GM19043 (cell line): ENCODE measurements around the gene MYLK.
A peak's percentile ranks its signal among the peaks of the same experiment; 100 is the strongest.
"Not testable (repeated sequence)": the region's sequence is repeated elsewhere in the genome, so short reads cannot be mapped to it uniquely, and the experiment has no call there.

Source experiments
- ATAC-seq: cut with Tn5 transposase; IDR thresholded peaks from one replicate; pipeline ENCODE4 v1.9.1; 2021; ENCODE audit warnings: low read depth; ENCODE audit not compliant: unreplicated experiment

MYLK gene

DNA sequence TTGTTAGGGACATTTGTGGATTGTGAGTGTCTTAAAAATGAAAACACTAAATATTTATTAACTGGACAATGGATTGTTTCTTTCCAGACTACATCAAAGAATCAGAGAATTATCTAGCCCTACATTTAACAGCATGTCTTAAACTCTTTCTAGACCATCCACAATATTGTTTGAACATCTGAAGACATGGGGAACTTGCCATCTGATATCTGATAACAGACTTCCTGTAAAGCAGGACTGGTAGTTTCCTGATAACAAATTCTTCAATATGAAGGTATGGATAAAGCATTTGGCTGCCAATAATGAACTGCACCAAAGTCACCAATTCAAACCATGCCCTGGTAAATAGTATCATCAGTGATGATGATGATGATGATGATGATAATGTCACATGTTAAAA is 273.1 kb downstream of the MYLK start:
- no peak for ATAC-seq

DNA sequence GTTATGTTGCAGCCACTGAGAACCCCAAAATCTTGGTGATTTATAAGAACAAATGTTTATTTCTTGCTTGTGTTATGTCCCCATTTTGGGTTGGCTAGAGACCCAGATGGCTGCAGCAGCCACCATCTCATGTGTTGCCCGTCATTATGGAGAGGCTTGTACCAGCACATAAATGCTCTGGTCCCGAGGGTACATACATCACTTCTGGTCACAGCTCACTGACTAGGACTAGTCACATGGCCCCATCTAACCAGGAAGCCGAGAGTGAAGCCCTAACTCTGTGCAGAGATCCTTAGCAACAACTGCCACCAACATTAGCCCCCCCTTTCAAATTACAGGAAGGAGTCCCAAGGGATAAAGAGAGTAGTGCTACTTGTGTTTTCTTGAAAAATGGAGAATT is 273.8 kb downstream of the MYLK start:
- peak; percentile 72 for ATAC-seq

DNA sequence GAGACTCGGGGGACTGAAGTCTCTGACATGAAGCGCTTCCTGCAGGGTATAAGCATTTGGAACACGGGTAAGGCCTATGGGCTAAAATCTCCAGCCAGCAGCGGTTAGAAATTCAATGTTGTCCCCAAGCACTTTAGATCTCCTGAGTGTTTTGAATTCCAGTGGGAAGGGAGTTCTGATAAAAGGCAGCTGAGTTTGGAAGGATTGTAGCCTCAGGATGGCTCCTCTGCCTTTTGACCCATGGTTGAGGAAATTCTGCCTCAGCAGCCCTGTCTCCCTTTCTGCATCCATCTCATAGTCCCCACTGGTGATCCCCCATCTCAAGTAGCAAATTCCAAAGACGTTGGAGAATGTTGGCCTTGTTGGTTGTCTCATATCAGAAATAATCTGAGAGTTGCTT is 275.1 kb downstream of the MYLK start:
- ATAC-seq: no peak

DNA sequence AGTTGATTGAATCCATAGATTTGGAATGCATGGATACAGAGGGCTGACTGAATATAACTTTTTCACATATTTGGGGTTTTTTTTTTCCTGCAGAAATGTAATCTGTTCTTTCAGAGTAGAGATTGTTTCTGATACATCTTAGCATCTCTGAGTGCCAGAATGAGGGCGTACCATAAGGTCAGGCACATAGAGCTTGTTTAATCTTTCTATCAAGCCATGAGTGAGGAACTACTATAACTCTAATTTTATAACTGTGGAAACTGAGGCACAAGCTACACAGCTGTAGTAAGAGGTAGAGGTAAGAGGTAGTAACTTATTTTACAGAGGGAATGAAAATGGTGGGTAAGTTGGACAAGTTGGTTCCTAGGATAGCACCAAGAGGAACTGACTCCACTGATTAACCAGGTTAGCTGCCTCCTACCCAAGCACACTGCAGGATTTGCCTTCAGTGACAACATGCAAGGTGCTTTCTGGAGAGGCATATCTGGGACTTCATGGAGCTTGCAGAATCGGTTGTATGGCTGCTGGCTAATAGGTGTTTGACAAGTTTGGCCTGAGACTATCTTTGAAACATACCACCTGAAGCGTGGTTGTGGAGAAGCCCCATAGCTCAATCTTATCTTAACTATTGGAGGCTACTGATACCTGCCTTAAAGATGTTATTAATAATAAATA is 275.7 kb downstream of the MYLK start:
- ATAC-seq: no peak

DNA sequence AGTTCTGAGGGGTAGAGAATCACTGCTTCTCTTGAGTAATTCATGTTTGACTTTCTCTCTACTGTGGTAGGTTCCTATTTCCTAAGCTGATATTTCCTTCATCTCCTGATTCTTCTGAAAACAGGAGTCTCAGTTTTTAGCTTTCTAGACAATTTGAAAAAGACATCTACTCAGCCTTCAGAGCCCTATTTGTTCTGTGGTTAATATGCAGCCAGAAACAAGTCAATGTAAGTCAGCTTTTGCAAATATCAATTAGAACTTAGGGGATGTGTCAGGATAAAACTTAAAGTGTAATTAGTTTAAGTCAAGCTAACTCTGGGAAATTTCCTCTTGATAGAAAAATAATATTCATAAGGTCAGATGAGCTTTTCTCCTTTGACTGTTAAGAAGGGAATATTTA is 277.6 kb downstream of the MYLK start:
- no peak for ATAC-seq

DNA sequence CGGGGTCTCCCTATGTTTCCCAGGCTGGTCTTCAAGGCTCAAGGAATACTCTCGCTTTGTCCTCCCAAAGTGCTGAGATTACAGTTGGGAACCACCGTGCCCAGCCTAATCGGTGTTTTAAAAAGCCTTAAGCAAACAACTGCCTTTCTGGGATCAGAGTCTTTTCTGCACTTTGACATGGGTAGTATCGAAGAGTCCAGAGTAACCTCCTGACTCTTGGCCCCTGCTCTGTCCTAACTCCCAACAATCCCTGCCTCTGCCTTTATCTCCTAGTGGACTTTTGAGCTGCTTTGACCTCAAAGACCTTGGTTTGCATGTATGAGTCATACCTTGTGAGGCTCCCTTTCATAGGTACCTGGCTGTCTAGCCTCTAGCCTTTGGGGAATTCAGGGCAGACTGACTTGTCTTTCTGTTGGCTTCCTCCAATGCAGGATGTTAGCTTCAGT is 278.3 kb downstream of the MYLK start:
- no peak for ATAC-seq

DNA sequence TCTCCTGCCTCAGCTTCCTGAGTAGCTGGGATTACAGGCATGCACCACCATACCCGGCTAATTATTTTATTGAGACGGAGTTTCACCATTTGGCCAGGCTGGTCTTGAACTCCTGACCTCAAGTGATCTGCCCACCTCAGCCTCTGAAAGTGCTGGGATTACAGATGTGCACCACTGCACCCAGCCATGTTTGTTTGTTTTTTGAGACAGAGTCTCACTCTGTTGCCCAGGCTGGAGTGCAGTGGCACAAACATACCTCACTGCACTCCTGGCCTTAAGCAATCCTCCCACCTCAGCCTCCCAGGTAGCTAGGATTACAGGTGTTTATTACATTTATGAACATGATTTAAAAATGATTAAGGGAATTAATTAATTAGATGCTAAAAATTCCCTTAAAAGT is 281.0 kb downstream of the MYLK start:
- not testable (repeated sequence) for ATAC-seq

DNA sequence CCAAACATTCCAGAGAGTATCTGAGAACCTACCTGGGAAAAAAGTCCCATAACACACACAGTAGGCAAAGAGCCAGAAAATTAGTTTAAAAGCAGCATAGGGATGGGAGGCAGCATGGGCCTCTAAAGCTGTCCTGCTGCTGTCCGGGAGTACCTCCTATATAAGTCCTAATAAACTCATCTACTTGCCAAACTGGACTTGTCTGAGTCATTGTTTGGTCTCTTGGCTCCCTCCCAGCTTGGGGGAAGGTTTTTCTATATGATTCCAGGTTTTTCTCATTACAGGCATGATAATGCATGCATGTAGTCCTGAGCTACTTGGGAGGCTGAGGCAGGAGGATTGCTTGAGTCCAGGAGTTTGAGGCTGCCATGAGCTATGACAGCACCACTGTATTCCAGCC is 281.8 kb downstream of the MYLK start:
- ATAC-seq: no peak

DNA sequence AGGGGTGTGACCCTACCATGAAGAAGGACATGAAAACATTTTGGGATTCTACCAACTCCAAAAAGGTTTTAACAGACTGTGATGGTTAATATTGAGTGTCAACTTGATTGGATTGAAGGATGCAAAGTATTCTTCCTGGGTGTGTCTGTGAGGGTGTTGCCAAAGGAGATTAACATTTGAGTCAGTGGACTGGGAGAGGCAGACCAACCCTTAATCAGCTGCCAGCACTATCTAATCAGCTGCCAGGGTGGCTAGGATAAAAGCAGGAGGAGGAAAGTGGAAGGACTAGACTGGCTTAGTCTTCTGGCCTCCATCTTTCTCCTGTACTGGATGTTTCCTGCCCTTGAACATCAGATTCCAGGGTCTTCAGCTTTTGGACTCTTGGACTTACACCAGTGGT is 283.3 kb downstream of the MYLK start:
- ATAC-seq: not testable (repeated sequence)

DNA sequence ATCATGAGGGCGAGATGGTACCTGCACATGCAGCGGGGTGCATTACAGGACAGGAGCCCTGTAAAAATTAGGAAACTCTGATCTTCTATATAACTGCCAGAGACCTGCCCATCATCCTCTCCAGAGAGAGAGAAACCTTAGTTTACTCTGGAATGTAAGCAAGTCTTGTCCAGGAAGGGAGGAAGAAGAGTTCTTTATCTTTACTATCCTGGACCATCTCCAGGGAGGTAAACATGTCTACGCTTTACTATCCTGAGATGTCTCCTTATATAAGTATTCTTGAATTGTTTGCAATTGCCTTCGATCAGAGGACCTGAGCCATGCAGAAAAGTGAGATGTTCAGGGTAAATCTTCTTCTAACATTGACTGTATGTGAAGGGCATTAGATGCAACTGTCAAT is 286.6 kb downstream of the MYLK start:
- no peak for ATAC-seq

DNA sequence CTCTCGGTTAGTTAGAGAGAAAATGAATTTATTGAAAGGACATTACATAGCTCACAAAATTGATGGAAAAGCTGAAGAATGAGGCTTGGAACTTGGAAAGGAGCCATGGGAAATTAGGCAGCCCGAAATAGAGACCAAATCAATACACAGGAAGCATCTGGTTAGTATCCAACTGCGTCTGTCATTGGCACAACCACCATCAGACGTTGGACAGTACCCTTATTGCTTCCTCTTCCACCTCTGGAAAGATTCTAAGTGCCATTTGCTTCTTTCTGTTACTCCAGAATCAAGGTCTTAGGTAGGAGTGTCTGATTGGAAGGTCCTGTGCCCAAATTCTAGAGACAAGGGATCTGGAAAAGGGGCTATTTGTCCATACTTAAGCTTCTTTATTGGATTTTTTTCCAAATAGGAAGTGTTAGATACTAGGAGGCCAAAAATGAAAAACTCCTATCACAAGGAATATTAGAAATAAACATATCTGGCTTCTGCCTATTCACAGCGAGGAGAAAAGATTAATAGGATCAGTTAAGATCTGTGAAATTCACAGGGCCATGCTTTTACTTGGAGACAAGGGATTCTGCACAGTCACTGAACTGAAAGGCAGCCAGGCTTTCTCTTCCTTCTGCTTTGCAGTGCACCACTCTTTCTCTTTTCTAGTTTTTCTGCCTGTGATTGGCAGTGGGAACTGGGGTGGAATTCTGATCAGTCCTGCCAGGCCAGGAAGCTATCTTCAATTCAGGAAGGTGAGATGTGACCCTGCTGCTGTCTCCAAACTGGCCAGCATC is 288.5 kb downstream of the MYLK start:
- no peak for ATAC-seq

DNA sequence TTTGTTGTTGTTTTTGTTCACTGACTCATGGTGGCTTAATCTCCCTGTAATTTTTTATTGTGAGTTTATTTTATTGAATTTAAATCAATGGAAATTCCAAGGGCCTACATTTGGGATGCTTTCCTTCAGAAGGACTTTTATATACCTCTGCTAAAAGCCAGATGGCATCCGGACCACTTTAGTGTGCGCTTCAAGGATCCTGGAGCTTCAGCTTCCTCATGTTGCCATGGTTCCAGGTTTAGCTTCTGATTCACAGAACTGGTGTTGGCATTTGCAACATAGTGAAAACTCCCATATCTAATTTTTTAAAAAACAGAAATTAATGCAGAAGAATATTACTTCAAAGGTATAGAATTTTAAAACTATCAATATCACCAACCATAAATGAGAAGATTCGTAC is 290.8 kb downstream of the MYLK start:
- ATAC-seq: no peak

DNA sequence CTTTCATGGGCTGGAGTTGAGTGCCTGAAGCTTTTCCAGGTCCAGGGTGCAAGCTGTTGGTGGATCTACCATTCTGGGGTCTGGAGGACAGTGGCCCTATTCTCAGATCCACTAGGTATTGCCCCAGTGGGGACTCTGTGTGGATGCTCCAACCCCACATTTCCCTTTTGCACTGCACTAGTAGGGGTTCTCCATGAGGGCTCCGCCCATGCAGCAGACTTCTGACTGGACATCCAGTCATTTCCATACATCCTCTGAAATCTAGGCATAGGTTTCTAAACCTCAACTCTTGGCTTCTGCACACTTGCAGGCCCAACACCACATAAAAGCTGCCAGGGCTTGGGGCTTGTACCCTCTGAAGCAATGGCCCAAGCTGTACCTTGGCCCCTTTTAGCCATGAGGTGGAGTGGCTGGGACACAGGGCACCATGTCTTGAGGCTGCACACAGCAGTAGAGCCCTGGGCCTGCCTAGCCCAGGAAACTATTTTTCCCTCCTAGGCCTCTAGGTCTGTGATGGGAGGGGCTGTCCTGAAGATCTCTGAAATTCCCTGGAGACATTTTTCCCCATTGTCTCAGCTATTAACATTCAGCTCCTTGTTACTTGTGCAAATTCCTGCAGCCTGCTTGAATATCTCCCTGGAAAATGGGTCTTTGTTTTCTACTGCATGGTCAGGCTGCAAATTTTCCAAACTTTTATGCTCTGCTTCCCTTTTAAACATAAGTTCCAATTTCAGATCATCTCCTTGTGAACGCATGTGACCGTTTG is 293.3 kb downstream of the MYLK start:
- no peak for ATAC-seq

DNA sequence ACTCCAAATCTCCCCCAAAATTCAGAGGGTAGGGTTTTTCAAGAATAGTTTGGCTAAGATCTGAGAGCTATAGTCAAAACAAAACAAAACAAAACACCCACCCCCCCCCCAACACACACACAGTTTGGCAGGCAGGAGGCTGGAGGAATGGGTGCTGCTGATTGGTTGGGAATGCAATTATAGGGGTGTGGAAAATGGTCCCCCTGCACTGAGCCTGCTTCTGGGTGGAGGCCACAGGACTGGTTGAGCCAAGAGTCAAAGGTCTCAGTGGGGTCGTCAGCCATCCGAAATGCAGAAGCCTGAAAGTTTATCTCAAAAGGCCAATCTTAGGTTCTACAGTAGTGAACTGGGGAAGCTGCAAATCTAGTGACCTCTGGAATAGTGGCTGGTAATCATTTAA is 296.7 kb downstream of the MYLK start:
- ATAC-seq: no peak

DNA sequence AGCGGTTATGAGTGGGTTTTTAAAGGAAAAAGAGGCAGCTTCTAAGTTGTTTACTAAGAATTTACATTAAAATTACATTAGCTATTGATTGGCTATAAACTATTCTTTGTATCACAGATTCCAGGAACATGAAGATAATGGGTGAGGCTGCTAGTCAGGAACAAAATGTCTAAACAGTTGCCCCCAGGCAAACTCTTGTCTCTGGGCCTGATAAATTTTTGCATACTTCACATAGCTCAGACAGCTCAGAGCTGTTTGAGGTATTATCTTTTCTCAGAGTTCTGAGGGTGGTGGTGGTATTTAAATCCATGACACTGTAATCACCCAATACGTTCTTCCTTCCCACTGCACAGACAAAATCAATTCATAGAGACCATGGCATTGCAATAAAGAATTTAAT is 297.2 kb downstream of the MYLK start:
- no peak for ATAC-seq

DNA sequence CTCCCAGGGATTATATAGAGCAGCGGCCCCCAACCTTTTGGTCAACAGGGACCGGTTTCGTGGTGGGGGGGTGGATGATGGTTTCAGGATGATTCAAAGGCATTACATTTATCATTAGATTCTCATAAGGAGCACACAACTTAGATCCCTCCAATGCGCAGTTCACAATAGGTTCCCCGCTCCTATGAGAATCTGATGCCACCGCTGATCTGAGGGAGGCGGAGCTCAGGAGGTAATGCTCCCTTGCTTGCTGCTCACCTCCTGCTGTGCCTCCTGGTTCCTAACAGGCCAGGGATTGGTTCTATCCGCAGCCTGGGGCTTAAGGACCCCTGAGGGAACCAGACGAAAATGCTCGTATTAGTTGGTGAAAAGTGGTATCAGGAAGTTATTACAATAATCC is 298.0 kb downstream of the MYLK start:
- no peak for ATAC-seq

DNA sequence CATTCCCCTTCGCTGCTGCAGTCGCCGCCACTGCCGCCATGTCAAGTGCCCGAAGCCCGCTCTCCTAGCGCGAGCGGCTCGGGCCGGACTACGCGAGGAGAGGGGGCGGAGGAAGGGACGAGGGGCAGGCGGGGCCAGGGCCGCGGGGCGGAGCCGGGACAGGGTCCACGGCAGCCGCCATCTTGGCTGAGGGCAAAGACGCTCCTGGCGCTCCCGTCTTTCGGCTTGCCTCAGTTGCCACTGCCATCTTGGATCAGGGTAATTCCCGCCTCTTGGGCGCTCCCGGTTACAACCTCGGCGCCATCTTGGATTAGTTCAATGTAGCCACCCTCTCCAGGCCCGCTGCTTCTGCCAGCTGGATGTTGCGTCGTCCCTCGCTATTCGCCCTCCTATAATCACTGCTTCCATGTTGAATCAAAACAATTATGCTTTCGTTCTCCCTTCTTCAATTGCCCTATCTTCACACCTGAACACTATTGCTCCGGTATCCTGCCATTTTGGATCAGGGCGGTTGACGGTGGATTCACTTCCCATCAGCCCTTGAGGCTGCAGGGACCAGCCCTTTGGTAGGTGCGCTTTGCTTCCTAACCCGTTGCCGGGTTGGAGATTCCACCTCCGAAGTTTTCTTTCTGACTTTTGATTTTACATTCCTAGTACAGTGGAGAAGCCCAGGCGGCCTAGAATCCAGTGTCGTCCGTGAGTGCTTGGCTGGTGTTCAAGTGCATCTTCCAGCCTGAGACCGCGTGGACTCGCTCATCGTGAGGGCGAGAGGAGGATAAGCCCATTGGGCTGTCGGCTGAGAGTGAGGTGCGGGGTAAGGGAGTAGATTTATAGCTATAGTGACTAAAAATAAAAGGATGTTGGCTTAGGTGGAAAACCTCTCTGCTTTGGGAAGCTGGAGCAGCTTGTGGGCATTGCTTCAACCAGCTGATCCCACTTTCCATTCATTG is 298.9 kb downstream of the MYLK start, which contains the start of gene HACD2:
Gene HACD2 (minus strand): TSS at position 66 of the 950 bp plus-strand sequence. CDS start 26 bp downstream, at position 40.
- ATAC-seq: peak; percentile 88

DNA sequence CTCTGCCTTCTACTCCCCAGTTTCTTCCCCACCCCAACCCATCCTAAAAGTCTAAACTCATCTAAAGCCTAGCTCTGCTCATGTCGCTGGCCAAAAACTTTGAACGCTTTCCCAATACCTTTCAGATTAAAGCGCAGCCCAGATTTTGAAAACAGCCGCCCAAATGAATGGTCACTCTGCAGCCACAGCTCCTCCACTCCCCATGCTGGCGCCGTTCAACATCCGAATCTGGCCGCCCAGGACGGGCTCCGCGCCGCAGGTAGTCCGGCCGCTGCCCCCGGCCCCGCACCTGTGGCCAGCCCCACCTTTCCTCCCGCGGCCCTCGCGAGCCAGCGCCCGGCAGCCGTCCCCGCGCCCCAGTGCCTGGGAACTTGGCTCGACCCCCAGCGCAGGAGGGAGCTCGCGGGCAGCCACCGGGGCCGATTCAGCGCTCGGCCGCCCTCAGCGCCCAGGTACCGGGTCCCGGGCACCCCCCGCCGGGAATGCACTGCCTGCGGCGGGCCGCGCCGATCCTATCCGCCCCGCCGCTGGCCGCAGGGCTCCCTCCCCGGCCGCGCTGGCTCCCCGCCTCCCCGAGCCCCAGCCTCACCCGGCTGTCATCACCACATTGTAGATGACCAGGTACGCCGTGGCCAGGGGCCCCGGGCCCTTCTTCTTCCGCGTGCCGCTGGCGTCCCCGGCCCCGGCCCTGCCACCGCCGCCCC is 299.7 kb downstream of the MYLK start:
- peak; percentile 14 for ATAC-seq

DNA sequence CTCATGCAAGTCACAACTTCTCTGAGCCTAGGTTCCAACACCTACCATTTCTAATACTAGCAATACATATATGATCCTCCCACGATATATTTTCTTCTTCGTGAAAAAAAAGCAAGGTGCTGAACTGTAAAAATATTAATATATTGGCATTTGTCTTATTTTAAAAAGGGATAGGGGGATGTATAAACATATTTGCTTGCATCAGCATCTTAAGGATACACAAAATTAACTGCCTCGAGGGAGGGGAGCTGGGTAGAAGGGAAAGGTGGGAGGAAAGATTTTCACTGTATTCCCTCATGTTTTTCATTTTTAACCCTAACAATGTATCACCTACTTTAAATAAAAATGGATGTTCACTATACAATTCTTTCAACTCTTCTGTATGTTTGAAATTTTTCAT is 300.6 kb downstream of the MYLK start:
- no peak for ATAC-seq

DNA sequence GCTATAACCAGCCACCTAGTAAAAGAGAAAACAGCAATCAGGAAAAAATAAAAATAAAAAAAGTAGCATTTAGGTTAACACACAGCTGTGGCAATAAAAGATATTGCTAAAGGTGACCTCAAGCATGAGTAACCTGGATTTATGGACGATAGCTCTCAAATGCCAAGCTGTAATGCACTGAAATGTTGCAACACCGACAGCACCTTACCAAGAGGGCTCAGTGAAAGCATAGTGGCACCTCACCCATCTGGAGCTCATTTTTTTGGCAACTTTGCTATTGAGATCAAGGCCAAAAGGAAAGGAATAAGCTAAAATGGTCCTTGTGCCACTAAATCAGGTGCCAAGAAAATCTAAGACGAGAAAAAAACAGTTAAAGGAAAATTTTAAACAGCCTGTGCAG is 301.8 kb downstream of the MYLK start:
- no peak for ATAC-seq
